GM18858 (cell line): Measurements from ENCODE around the gene MPPED1.

Experiments used
- ATAC-seq: cut with Tn5 transposase; IDR thresholded peaks from one replicate; pipeline ENCODE4 v1.9.1; 2021; ENCODE audit not compliant: unreplicated experiment

The MPPED1 gene

GRCh38 chr22:43446037-43446803 lies 34.4 kb downstream of the MPPED1 start:
- ATAC-seq = no peak

DNA sequence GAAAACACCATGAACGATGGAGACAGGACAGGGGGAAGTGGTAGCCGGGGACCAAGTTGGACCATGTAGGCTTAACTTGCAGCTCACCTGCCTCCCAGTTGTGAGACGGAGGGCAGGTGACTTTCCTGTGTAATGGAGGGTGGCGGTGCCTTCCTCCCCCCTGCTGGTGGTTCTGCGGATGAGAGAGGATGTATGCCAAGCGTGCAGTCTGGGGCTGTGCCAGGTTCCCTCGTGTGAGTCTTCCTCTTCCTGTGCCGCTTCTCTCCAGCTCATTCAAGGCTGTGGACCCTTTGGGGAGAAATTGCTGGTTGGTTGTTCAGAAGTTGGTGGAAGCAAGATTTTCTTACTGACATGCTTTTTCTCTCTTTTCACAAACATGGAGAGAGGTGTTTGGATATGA lies 35.1 kb downstream of the MPPED1 start:
- ATAC-seq = no peak

DNA sequence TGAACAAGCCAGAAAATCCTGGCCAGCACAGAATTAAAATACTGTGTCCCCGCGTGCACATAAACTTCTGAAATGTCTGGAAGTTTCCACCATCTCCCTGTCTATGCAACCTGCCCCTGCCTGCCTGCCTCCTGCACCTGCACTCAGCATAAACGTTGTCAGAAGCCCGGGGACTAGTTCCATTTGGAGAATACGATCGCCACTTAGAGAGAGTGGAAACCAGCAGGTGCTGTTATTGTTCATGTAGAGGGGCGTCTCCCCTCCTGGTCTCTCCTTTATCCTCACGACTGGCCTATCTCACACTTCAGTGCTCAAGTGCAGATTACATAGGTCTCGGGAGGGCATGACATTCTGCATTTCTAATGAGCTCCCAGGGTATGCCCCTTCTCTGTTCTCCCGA lies 35.6 kb downstream of the MPPED1 start:
- no peak for ATAC-seq

DNA sequence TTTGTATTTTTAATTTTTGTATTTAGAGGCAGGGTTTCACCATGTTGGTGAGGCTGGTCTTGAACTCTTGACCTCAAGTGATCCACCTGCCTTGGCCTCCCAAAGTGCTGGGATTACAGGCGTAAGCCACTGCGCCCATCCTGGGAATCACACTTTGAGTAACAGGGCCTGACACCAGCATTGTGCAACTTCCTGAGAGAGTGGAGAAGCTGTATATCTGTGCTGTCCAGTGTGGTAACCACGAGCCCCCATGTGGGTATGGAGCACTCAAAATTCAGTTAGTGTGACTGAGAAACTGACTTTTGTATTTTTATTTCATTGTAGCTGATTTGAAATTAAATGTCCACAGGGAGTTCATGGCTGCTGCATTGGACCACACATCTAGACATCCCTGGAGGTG lies 36.2 kb downstream of the MPPED1 start:
- no peak for ATAC-seq

GRCh38 chr22:43449205-43449830 lies 37.5 kb downstream of the MPPED1 start:
- ATAC-seq = no peak

DNA sequence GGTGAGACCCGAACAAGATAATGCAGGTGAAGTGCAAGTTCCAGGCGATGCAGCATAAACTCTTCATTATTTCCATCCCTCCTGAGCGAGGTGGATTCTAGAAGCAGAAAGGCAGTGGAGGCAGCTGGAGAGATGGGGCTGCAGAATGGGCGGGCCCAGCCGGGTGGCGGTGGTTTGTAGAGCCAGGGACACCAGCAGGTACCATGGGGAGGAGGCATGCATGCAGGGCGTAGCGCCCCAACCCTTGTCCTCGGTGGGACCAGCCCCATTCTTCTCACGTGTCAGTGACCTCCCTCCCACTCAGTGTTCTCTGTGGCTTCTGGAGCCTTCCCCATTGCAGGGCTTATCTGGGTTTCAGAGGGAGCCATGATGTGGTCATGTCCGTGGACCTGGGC lies 38.0 kb downstream of the MPPED1 start:
- ATAC-seq = no peak

- ATAC-seq = no peak
These were observed 39.7 kb downstream of the MPPED1 start for GRCh38 chr22:43451371-43452050.

- no peak for ATAC-seq
These were observed 44.0 kb downstream of the MPPED1 start for GRCh38 chr22:43455846-43456245.

GRCh38 chr22:43457002-43457401 lies 45.2 kb downstream of the MPPED1 start:
- no peak for ATAC-seq

DNA sequence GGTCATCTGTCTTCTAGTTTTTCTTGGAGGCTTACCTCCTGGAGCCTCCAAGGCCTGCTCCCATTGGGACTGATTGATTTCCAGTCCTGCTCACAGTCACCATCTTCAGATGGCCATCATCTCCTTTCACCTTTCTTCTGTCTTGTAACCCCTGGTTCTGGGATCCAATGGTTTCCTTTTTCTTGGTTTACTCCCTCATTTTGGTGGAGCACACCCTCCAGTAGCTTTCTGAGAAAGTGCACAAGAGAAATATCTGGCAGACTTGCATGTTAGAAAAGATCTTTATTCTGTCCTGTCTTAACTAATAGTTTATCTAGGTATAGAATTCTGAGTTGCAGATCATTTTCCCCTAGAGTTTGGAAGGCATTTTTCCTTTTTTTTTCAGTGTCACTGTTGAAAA lies 50.9 kb downstream of the MPPED1 start:
- no peak for ATAC-seq

DNA sequence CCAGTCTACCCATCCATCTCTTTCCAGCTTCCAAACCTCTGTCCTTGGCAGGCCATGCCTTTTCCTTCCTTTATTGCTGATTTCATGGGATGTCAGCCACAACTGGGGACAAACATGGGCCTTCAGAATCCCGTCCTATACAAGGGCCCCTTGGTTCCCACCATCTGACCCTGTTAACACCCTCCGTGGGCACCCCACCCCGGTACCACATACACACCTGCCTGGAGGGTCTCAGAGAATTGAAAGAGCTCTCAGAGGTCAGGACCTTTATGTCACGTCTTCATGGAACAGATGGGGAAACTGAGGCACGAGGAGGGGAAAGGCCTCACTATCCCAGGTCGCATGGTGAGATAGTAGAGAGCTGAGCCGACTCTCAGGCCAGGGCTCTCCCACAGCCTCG lies 53.0 kb downstream of the MPPED1 start:
- ATAC-seq = no peak

- ATAC-seq = no peak
These were observed 53.6 kb downstream of the MPPED1 start for GRCh38 chr22:43465291-43466015.

GRCh38 chr22:43466710-43467109 lies 54.9 kb downstream of the MPPED1 start:
- ATAC-seq = no peak

- ATAC-seq = no peak
These were observed 55.6 kb downstream of the MPPED1 start for GRCh38 chr22:43467216-43467940.

GRCh38 chr22:43470253-43470652 lies 58.4 kb downstream of the MPPED1 start:
- ATAC-seq = no peak

GRCh38 chr22:43470941-43471585 lies 59.2 kb downstream of the MPPED1 start:
- ATAC-seq = no peak

DNA sequence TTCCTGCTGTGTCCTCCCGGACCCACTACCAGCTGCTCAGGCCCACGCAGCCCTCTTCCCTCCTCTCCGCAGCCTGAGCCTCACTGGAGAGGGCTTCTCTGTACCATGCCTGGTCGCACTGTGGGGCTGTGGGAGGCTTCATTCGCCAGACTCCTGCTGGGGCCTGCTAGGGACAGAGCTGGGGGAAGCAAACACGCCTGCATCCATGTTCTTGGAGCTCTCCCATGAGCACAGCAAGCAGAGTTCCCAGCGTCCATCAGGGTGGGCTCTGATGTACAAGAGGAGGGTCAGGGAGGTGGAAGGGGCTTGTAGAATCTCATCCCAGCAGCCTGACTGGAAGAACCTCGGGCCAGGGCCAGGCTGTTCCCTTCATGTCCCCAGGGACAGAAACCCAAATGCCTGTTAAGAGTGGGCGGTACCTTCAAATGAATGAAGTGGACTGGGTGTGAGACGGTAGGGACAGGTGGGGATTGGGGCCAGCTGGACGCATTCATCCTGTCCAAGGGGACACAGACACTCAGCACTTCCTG lies 59.9 kb downstream of the MPPED1 start:
- ATAC-seq = no peak

GRCh38 chr22:43473031-43473430 lies 61.2 kb downstream of the MPPED1 start:
- ATAC-seq = no peak

- no peak for ATAC-seq
These were observed 61.6 kb downstream of the MPPED1 start for GRCh38 chr22:43473441-43473840.
